ENCODE data around the gene SELENOM.

- TF ChIP-seq EP300 (IDR thresholded peaks at IDR 0.05) (no peak), CTCF (IDR thresholded peaks at IDR 0.05) (no peak)
Observed at GRCh38 chr22:31097941-31098631, 9.3 kb downstream of the SELENOM start.
